HL-60/S4 treated with retinoic acid at 250 ng/mL for 4 days and 3 days (cell line): Measurements from ENCODE around the gene TMEM266.

Experiments
- in situ Hi-C: fragments of 300-500 bp; cut with MboI; formaldehyde crosslinking; loops from 2 replicates; pipeline ENCODE4 v1.7.0; 2022; ENCODE audit warnings: low sequenced_read_pairs

The TMEM266 gene

GRCh38 chr15:76160426-76161152, 100.8 kb downstream of the TMEM266 start:
- in situ Hi-C loops = no loop called here

GRCh38 chr15:76161153-76162035, 101.6 kb downstream of the TMEM266 start:
- in situ Hi-C loops = no loop called here

- in situ Hi-C loops = no loop called here
These were observed 102.2 kb downstream of the TMEM266 start for GRCh38 chr15:76162036-76162398.

GRCh38 chr15:76162784-76163456, 103.1 kb downstream of the TMEM266 start:
- in situ Hi-C loops = no loop called here

- in situ Hi-C loops = no loop called here
These were observed 103.9 kb downstream of the TMEM266 start for GRCh38 chr15:76163457-76164295.

- in situ Hi-C loops = no loop called here
These were observed 104.8 kb downstream of the TMEM266 start for GRCh38 chr15:76164602-76165001.

GRCh38 chr15:76165951-76166350, 106.2 kb downstream of the TMEM266 start:
- in situ Hi-C loops = no loop called here

- in situ Hi-C loops = no loop called here
These were observed 108.6 kb downstream of the TMEM266 start for GRCh38 chr15:76168237-76168984.

GRCh38 chr15:76169018-76169417, 109.2 kb downstream of the TMEM266 start:
- in situ Hi-C loops = no loop called here

GRCh38 chr15:76169911-76170800, 110.4 kb downstream of the TMEM266 start:
- in situ Hi-C loops = no loop called here

- in situ Hi-C loops = no loop called here
These were observed 113.0 kb downstream of the TMEM266 start for GRCh38 chr15:76172782-76173181.

GRCh38 chr15:76173317-76173834, 113.6 kb downstream of the TMEM266 start:
- in situ Hi-C loops = no loop called here

GRCh38 chr15:76174654-76175053, 114.9 kb downstream of the TMEM266 start:
- in situ Hi-C loops = no loop called here

- in situ Hi-C loops = no loop called here
These were observed 115.7 kb downstream of the TMEM266 start for GRCh38 chr15:76175442-76175841.

GRCh38 chr15:76176059-76176458, 116.3 kb downstream of the TMEM266 start:
- in situ Hi-C loops = no loop called here

GRCh38 chr15:76176487-76177085, 116.8 kb downstream of the TMEM266 start:
- in situ Hi-C loops = no loop called here

GRCh38 chr15:76177491-76178040, 117.8 kb downstream of the TMEM266 start:
- in situ Hi-C loops = no loop called here
